HL-60 (cell line): ENCODE measurements around the gene SLC35E4.

Source experiments
- GABPA ChIP-seq: IDR thresholded peaks from 2 replicates; pipeline ENCODE4 v1.6.1; 2012; ENCODE audit warnings: low read depth
- POLR2AphosphoS5 ChIP-seq: IDR thresholded peaks from 2 replicates; pipeline ENCODE4 v1.6.1; 2012; ENCODE audit warnings: low read depth
- REST ChIP-seq: IDR thresholded peaks from 2 replicates; pipeline ENCODE4 v1.6.1; 2012; ENCODE audit warnings: low read depth; ENCODE audit not compliant: insufficient replicate concordance
- TF ChIP-seq, protein P1 (sequence below): IDR thresholded peaks from one replicate; pipeline ENCODE4 v1.5.1; 2011; ENCODE audit warnings: low read length, control low read depth, inconsistent platforms; ENCODE audit not compliant: insufficient read depth

DNA sequence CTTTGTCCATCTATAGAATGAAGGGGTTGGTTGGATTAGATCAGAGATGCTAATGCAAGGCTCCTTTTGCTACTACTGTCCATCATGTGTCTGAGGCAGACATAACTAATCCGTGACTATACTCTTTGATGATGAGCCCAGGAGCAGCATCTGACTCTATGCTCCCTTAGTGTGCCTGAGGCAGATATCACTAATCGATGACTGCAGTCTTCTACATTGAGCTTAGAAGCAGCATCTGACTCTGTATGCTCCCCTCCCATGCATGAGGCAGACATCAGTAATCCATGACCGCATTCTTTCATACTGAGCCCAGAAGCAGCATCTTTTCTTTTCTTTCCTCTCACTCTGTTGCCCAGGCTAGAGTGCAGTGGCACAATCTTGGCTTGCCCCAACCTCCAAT is 24.4 kb upstream of the SLC35E4 start:
- TF ChIP-seq, protein P1, sequence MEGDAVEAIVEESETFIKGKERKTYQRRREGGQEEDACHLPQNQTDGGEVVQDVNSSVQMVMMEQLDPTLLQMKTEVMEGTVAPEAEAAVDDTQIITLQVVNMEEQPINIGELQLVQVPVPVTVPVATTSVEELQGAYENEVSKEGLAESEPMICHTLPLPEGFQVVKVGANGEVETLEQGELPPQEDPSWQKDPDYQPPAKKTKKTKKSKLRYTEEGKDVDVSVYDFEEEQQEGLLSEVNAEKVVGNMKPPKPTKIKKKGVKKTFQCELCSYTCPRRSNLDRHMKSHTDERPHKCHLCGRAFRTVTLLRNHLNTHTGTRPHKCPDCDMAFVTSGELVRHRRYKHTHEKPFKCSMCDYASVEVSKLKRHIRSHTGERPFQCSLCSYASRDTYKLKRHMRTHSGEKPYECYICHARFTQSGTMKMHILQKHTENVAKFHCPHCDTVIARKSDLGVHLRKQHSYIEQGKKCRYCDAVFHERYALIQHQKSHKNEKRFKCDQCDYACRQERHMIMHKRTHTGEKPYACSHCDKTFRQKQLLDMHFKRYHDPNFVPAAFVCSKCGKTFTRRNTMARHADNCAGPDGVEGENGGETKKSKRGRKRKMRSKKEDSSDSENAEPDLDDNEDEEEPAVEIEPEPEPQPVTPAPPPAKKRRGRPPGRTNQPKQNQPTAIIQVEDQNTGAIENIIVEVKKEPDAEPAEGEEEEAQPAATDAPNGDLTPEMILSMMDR: no peak
- TF ChIP-seq GABPA: no peak
- no peak for TF ChIP-seq POLR2AphosphoS5
- TF ChIP-seq REST: no peak
